ENCODE data around the gene RFT1.

GRCh38 chr3:53160660-53161449, 30.6 kb upstream of the RFT1 start, which contains the start of gene PRKCD:
- peak; percentile 38 for TF ChIP-seq CTCF (IDR thresholded peaks at IDR 0.05; ENCODE audit: low read depth, low read length, poor library complexity, severe bottlenecking)
- TF ChIP-seq EZH2phosphoT487 (IDR thresholded peaks at IDR 0.05; ENCODE audit: borderline replicate concordance, low read length): no peak

Measured in DOHH2 (cell line).